Measurements from ENCODE around the gene NELFCD.
"Not testable (repeated sequence)": the region's sequence is repeated elsewhere in the genome, so short reads cannot be mapped to it uniquely, and the experiment has no call there.

NELFCD gene

GRCh38 chr20:58963060-58963584 is 17.9 kb upstream of the NELFCD start:
- no peak for TF ChIP-seq EZH2phosphoT487 (IDR thresholded peaks at IDR 0.05; ENCODE audit: low read depth)
- no peak for TF ChIP-seq CTCF (IDR thresholded peaks at IDR 0.05; ENCODE audit: low read depth, low read length)
- Histone ChIP-seq H3K79me2 (ENCODE audit: low read length) (no peaks in the 10 kb centered on the region), H2AFZ (ENCODE audit: low read depth, low read length) (no peak overlapping the region), H3K27ac (ENCODE audit: low read length) (no peak overlapping the region), H3K9ac (ENCODE audit: low read length) (no peak overlapping the region), H3K4me2 (ENCODE audit: low read length) (no peak overlapping the region), H3K27me3 (ENCODE audit: low read depth, low read length) (peaks cover 47% of the 10 kb centered on the region), H3K9me3 (ENCODE audit: insufficient read depth, low read length) (peaks cover 6% of the 10 kb centered on the region; the same call in 1 of the 2 replicates), H3K36me3 (replicated peaks; ENCODE audit: low read depth, low read length) (peaks cover 5% of the 10 kb centered on the region), H3K4me3 (ENCODE audit: low read length) (no peak overlapping the region), H4K20me1 (ENCODE audit: insufficient read depth, low read length) (no peaks in the 10 kb centered on the region), H3K4me1 (ENCODE audit: low read length) (peaks cover 11% of the 10 kb centered on the region)

- H3K27me3 ChIP-seq (ENCODE audit: low read depth, low read length), result peaks cover 53% of the 10 kb centered on the region
- not testable (repeated sequence) for H3K36me3 ChIP-seq (replicated peaks; ENCODE audit: low read depth, low read length); H3K9me3 ChIP-seq (ENCODE audit: insufficient read depth, low read length)
Measured at GRCh38 chr20:58963922-58964321, 17.1 kb upstream of the NELFCD start.

GRCh38 chr20:58965270-58966064 is 15.6 kb upstream of the NELFCD start:
- Histone ChIP-seq H3K4me2 (ENCODE audit: low read length) (no peak overlapping the region), H4K20me1 (ENCODE audit: insufficient read depth, low read length) (no peaks in the 10 kb centered on the region), H3K9me3 (ENCODE audit: insufficient read depth, low read length) (peaks cover 10% of the 10 kb centered on the region; the same call in 1 of the 2 replicates), H3K27me3 (ENCODE audit: low read depth, low read length) (peaks cover 53% of the 10 kb centered on the region), H3K27ac (ENCODE audit: low read length) (no peak overlapping the region), H2AFZ (ENCODE audit: low read depth, low read length) (no peak overlapping the region), H3K4me1 (ENCODE audit: low read length) (peaks cover 20% of the 10 kb centered on the region), H3K4me3 (ENCODE audit: low read length) (no peak overlapping the region), H3K9ac (ENCODE audit: low read length) (no peak overlapping the region), H3K79me2 (ENCODE audit: low read length) (no peaks in the 10 kb centered on the region), H3K36me3 (replicated peaks; ENCODE audit: low read depth, low read length) (peaks cover 5% of the 10 kb centered on the region)
- TF ChIP-seq CTCF (IDR thresholded peaks at IDR 0.05; ENCODE audit: low read depth, low read length) (no peak), EZH2phosphoT487 (IDR thresholded peaks at IDR 0.05; ENCODE audit: low read depth) (no peak)

More at GRCh38 chr20:58963922-58964321, 17.1 kb upstream of the NELFCD start:
- H3K4me1 ChIP-seq (ENCODE audit: low read length), result peaks cover 11% of the 10 kb centered on the region
- not testable (repeated sequence) for H3K4me2 ChIP-seq (ENCODE audit: low read length); H4K20me1 ChIP-seq (ENCODE audit: insufficient read depth, low read length); H3K4me3 ChIP-seq (ENCODE audit: low read length); H3K79me2 ChIP-seq (ENCODE audit: low read length); H3K9ac ChIP-seq (ENCODE audit: low read length); H2AFZ ChIP-seq (ENCODE audit: low read depth, low read length); H3K27ac ChIP-seq (ENCODE audit: low read length)

GRCh38 chr20:58967652-58968429 is 13.2 kb upstream of the NELFCD start:
- H3K79me2 ChIP-seq (ENCODE audit: low read length), result no peaks in the 10 kb centered on the region
- TF ChIP-seq EZH2phosphoT487 (IDR thresholded peaks at IDR 0.05; ENCODE audit: low read depth) (no peak), CTCF (IDR thresholded peaks at IDR 0.05; ENCODE audit: low read depth, low read length) (no peak)
- H3K27ac ChIP-seq (ENCODE audit: low read length), result no peak overlapping the region
- no peaks in the 10 kb centered on the region for H4K20me1 ChIP-seq (ENCODE audit: insufficient read depth, low read length)
- no peak overlapping the region for H3K4me3 ChIP-seq (ENCODE audit: low read length)
- no peak overlapping the region for H3K4me2 ChIP-seq (ENCODE audit: low read length)
- H3K36me3 ChIP-seq (replicated peaks; ENCODE audit: low read depth, low read length), result peaks cover 5% of the 10 kb centered on the region
- H2AFZ ChIP-seq (ENCODE audit: low read depth, low read length), result no peak overlapping the region
- H3K4me1 ChIP-seq (ENCODE audit: low read length), result peaks cover 10% of the 10 kb centered on the region
- peaks cover 10% of the 10 kb centered on the region; the same call in 1 of the 2 replicates for H3K9me3 ChIP-seq (ENCODE audit: insufficient read depth, low read length)
- peaks cover 57% of the 10 kb centered on the region for H3K27me3 ChIP-seq (ENCODE audit: low read depth, low read length)
- no peak overlapping the region for H3K9ac ChIP-seq (ENCODE audit: low read length)

Data from OCI-LY3 (cell line).